HG03378 (cell line): ENCODE data around the gene ATRIP.

ENCODE experiments used
- ATAC-seq: cut with Tn5 transposase; IDR thresholded peaks from one replicate; pipeline ENCODE4 v1.9.1; 2021; ENCODE audit warnings: mild to moderate bottlenecking, moderate library complexity; ENCODE audit not compliant: unreplicated experiment

Gene ATRIP

GRCh38 chr3:48501196-48501595 lies 54.7 kb downstream of the ATRIP start:
- no peak for ATAC-seq

- ATAC-seq = no peak
These were observed 55.6 kb downstream of the ATRIP start for GRCh38 chr3:48502121-48502520.

GRCh38 chr3:48502728-48503168 lies 56.2 kb downstream of the ATRIP start:
- ATAC-seq = no peak

GRCh38 chr3:48503401-48504050 lies 57.0 kb downstream of the ATRIP start:
- ATAC-seq = no peak

- no peak for ATAC-seq
These were observed 57.8 kb downstream of the ATRIP start, which contains the start of gene SHISA5 for GRCh38 chr3:48504051-48504946. TSS of gene SHISA5 (minus strand) at chr3:48504174. CDS start at chr3:48504094, 80 bp downstream.

GRCh38 chr3:48505146-48505545 lies 58.6 kb downstream of the ATRIP start:
- no peak for ATAC-seq

- ATAC-seq = no peak
These were observed 59.5 kb downstream of the ATRIP start for GRCh38 chr3:48505968-48506504.

- peak; percentile 46 for ATAC-seq
These were observed 60.9 kb downstream of the ATRIP start for GRCh38 chr3:48507256-48508061.

GRCh38 chr3:48511551-48511950 lies 65.0 kb downstream of the ATRIP start:
- ATAC-seq = no peak

- no peak for ATAC-seq
These were observed 68.1 kb downstream of the ATRIP start for GRCh38 chr3:48514431-48515227.
